Endometrial microvascular endothelial cells (primary cell): Measurements from ENCODE around the gene MFAP5. TPM values are rescaled to one million over a fixed set of nuclear protein-coding genes. Genes with fewer than 3 reads are reported as not detected.

Experiments used
- total RNA-seq: library from RNA; depleted of rRNA; stranded (reverse); fragments of >200 nt; gene quantifications from one replicate; pipeline ENCODE4 v1.2.3, GENCODE V29; 2015; ENCODE audit errors: inconsistent ontology term

The MFAP5 gene
- total RNA-seq, 1 donor from 2014 or later: not detected

Other genes starting within 250 kb of the MFAP5 start
- not detected for gene CLEC6A, start 206.9 kb downstream of the MFAP5 start, total RNA-seq
- gene CLEC4D, start 149.3 kb downstream of the MFAP5 start, total RNA-seq: not detected
- gene CLEC4E, start 121.9 kb downstream of the MFAP5 start, total RNA-seq: not detected
- not detected for gene AICDA, start 50.0 kb downstream of the MFAP5 start, total RNA-seq
- 38.0 TPM for gene RIMKLB, start 35.2 kb upstream of the MFAP5 start, total RNA-seq
- gene A2ML1, start 159.8 kb upstream of the MFAP5 start, total RNA-seq: not detected